HCT116 (cell line): ENCODE measurements around the gene PNMA6E. TPM values are rescaled to one million over a fixed set of nuclear protein-coding genes. Genes with fewer than 3 reads are reported as not detected.

Source experiments
- ATAC-seq: fragments of 200-7000 bp; cut with Tn5 transposase; 2 replicates; pipeline ENCODE4 v1.9.1; 2020; ENCODE audit warnings: mild to moderate bottlenecking, moderate library complexity
- BruUV-seq: library from RNA; stranded (reverse); fragments of 400-500 nt; replicated peaks from 2 replicates; lab custom pipeline; 2021; lab: Mats Ljungman, UMichigan
- CTCF ChIA-PET: fragments of 300-600 bp; sonication (Branson Sonifier 250); formaldehyde crosslinking; loops from one replicate; lab custom pipeline; 2021; ENCODE audit warnings: antibody characterized with exemption; lab: Charles Lee
- POLR2A ChIA-PET: fragments of 300-600, 350-600 bp; sonication (Branson Sonifier 250); formaldehyde crosslinking; loops from one replicate; lab custom pipeline; 2021; ENCODE audit warnings: antibody characterized with exemption; lab: Charles Lee
- RAD21 ChIA-PET, 2 experiments: fragments of 300-600 bp; sonication (Branson Sonifier 250); formaldehyde crosslinking; loops; one replicate each; lab custom pipeline; 2023; ENCODE audit warnings: low total read pairs in 2 of 2; ENCODE audit not compliant: uncharacterized antibody in 2 of 2, unreplicated experiment in 2 of 2, low non-redundant PET in 1 of 2; lab: Charles Lee
- DNase-seq: peaks from one replicate; pipeline ENCODE4 v3.0.0-alpha.2; 2010; ENCODE audit warnings: low read depth, low spot score
- H2AFZ ChIP-seq: fragments of 200-600 bp; shearing (Covaris generic), sonication (generic); 2 replicates; pipeline ENCODE4 v1.6.1; 2017; ENCODE audit warnings: low read depth, mixed run types, mixed read lengths, antibody characterized with exemption, low read length; ENCODE audit not compliant: poor library complexity, severe bottlenecking
- H3K27ac ChIP-seq: 2 replicates; pipeline ENCODE4 v1.5.1; 2012; ENCODE audit warnings: low read depth, low read length
- H3K27me3 ChIP-seq: fragments of 200-600 bp; sonication (generic); 2 replicates; pipeline ENCODE4 v1.6.1; 2016; ENCODE audit warnings: mixed run types, low read length, mixed read lengths; ENCODE audit not compliant: insufficient read depth
- H3K36me3 ChIP-seq, 2 experiments: fragments of 200-500 bp in 1 of 2; fragments of 200-600 bp in 1 of 2; sonication (Bioruptor generic) in 1 of 2; sonication (generic) in 1 of 2; 2 replicates each; pipeline versions ENCODE4 v1.5.1 to v1.6.1; 2014 to 2016; ENCODE audit warnings: low read length in 2 of 2, inconsistent platforms in 1 of 2, mixed read lengths in 1 of 2, mixed run types in 1 of 2; ENCODE audit not compliant: insufficient read depth in 2 of 2, control insufficient read depth in 1 of 2
- H3K4me1 ChIP-seq, 2 experiments: fragments of 200-600 bp in 1 of 2; sonication (generic) in 1 of 2; 2 replicates each; pipeline versions ENCODE4 v1.5.1 to v1.6.1; 2012 to 2017; ENCODE audit warnings: low read length in 2 of 2, inconsistent platforms in 1 of 2, mild to moderate bottlenecking in 1 of 2, mixed read lengths in 1 of 2, mixed run types in 1 of 2, moderate library complexity in 1 of 2; ENCODE audit not compliant: insufficient read depth in 2 of 2, control insufficient read depth in 1 of 2
- H3K4me2 ChIP-seq: fragments of 200-600 bp; sonication (generic); 2 replicates; pipeline ENCODE4 v1.6.1; 2017; ENCODE audit warnings: mixed run types, low read length, mixed read lengths
- H3K4me3 ChIP-seq, 2 experiments: fragments of 200-600 bp in 1 of 2; sonication (generic) in 1 of 2; replicated peaks in 1 of 2; 2 replicates each; pipeline ENCODE4 v1.5.1; 2011 to 2016; ENCODE audit warnings: low read length in 2 of 2, control low read depth in 1 of 2, low read depth in 1 of 2, mild to moderate bottlenecking in 1 of 2, mixed read lengths in 1 of 2, mixed run types in 1 of 2
- H3K79me2 ChIP-seq: fragments of 200-600 bp; sonication (generic); 2 replicates; pipeline ENCODE4 v1.6.1; 2017; ENCODE audit warnings: mild to moderate bottlenecking, mixed run types, low read length, moderate library complexity, mixed read lengths; ENCODE audit not compliant: insufficient read depth
- H3K9ac ChIP-seq: fragments of 200-600 bp; sonication (generic); 2 replicates; pipeline ENCODE4 v1.6.1; 2016; ENCODE audit warnings: low read length, mixed read lengths
- H3K9me2 ChIP-seq: fragments of 200-600 bp; sonication (generic), shearing (Covaris generic); 2 replicates; pipeline ENCODE4 v1.6.1; 2017; ENCODE audit warnings: mixed run types, mild to moderate bottlenecking, moderate library complexity; ENCODE audit not compliant: insufficient read depth
- H3K9me3 ChIP-seq, 2 experiments: fragments of 200-500 bp in 1 of 2; fragments of 200-600 bp in 1 of 2; sonication (Bioruptor generic) in 1 of 2; sonication (generic) in 1 of 2; 2 replicates each; pipeline ENCODE4 v1.6.1; 2014 to 2017; ENCODE audit warnings: low read length in 2 of 2, mixed read lengths in 2 of 2, inconsistent platforms in 1 of 2, low read depth in 1 of 2, mild to moderate bottlenecking in 1 of 2, mixed run types in 1 of 2, moderate library complexity in 1 of 2; ENCODE audit not compliant: control insufficient read depth in 1 of 2, insufficient read depth in 1 of 2
- H4K20me1 ChIP-seq: fragments of 200-600 bp; sonication (generic), shearing (Covaris generic); 2 replicates; pipeline ENCODE4 v1.6.1; 2017; ENCODE audit warnings: mixed run types, mild to moderate bottlenecking, moderate library complexity; ENCODE audit not compliant: insufficient read depth
- CTCF ChIP-seq, 3 experiments: fragments of 200-600 bp in 1 of 3; sonication (generic) in 1 of 3; IDR thresholded peaks in 2 of 3; conservative IDR thresholded peaks in 1 of 3; 2 replicates each; pipeline ENCODE4 v1.5.1; 2012 to 2017; ENCODE audit warnings: low read depth in 2 of 3, low read length in 2 of 3, antibody characterized with exemption in 1 of 3, borderline replicate concordance in 1 of 3, control low read depth in 1 of 3, mild to moderate bottlenecking in 1 of 3, mixed read lengths in 1 of 3, mixed run types in 1 of 3, moderate library complexity in 1 of 3; ENCODE audit not compliant: insufficient read depth in 1 of 3
- ELF1 ChIP-seq: IDR thresholded peaks from 2 replicates; pipeline ENCODE4 v1.6.1; 2012; ENCODE audit warnings: low read depth, borderline replicate concordance
- FOSL1 ChIP-seq: IDR thresholded peaks from 2 replicates; pipeline ENCODE4 v1.6.1; 2012; ENCODE audit warnings: low read depth
- JUND ChIP-seq: IDR thresholded peaks from 2 replicates; pipeline ENCODE4 v1.6.1; 2012
- POLR2A ChIP-seq: IDR thresholded peaks from 2 replicates; pipeline ENCODE4 v1.7.0; 2011; ENCODE audit warnings: borderline replicate concordance; ENCODE audit not compliant: insufficient read depth, insufficient read length; ENCODE audit errors: extremely low read depth
- POLR2AphosphoS5 ChIP-seq: IDR thresholded peaks from 2 replicates; pipeline ENCODE4 v1.6.1; 2011; ENCODE audit warnings: mild to moderate bottlenecking, low read depth, low read length, moderate library complexity
- REST ChIP-seq: IDR thresholded peaks from 2 replicates; pipeline ENCODE4 v1.6.1; 2012; ENCODE audit warnings: low read depth
- SRF ChIP-seq: IDR thresholded peaks from 2 replicates; pipeline ENCODE4 v1.6.1; 2012; ENCODE audit warnings: low read depth
- YY1 ChIP-seq: IDR thresholded peaks from 2 replicates; pipeline ENCODE4 v1.6.1; 2011; ENCODE audit warnings: low read length, low read depth, moderate library complexity, mild to moderate bottlenecking; ENCODE audit not compliant: insufficient replicate concordance; ENCODE audit errors: extremely low read depth
- ZFX ChIP-seq: fragments of 450-650 bp; IDR thresholded peaks from 2 replicates; pipeline ENCODE4 v1.6.1; 2017
- ZNF274 ChIP-seq: fragments of 200-500 bp; sonication (Bioruptor generic); IDR thresholded peaks from 2 replicates; pipeline ENCODE4 v1.6.1; 2014; ENCODE audit warnings: mild to moderate bottlenecking, low read depth, low read length, inconsistent platforms
- intact Hi-C: fragments of 100-400 bp; cut with micrococcal nuclease; formaldehyde crosslinking; loops from 2 replicates; pipeline ENCODE4 v1.10.0; 2022
- total RNA-seq: library from RNA; stranded (reverse); gene quantifications from one replicate; pipeline ENCODE4 v1.2.1, GENCODE V29; 2021; ENCODE audit not compliant: unreplicated experiment
- TF ChIP-seq, protein P1 (sequence below): IDR thresholded peaks from 2 replicates; pipeline ENCODE4 v1.6.1; 2012

The PNMA6E gene
- total RNA-seq, 1 experiment from 2014 or later: not detected

- Histone ChIP-seq H3K27me3 (no peaks in the 10 kb centered on the region), H3K79me2 (no peaks in the 10 kb centered on the region), H3K9me2 (no peaks in the 10 kb centered on the region), H3K4me1 (peaks cover 0 to 7% of the 10 kb centered on the region in 2 experiments; a peak in 1 of 4 replicates), H3K36me3 (no peaks in the 10 kb centered on the region), H3K4me3 (no peak overlapping the region), H3K27ac (no peak overlapping the region), H3K4me2 (no peak overlapping the region), H3K9me3 (no peaks in the 10 kb centered on the region), H2AFZ (no peak overlapping the region), H4K20me1 (no peaks in the 10 kb centered on the region), H3K9ac (no peak overlapping the region)
- DNase-seq (no peak), ATAC-seq (no peak)
- no TSS peak for BruUV-seq
- intact Hi-C loops: no loop called here
- RAD21 ChIA-PET: no interaction called here
- POLR2A ChIA-PET: no interaction called here
- TF ChIP-seq POLR2AphosphoS5 (no peak), ZFX (no peak), ELF1 (no peak), FOSL1 (no peak), REST (no peak), SRF (no peak), YY1 (no peak), CTCF (IDR thresholded peaks at IDR 0.05 in 2 of 3, conservative IDR thresholded peaks at IDR 0.05 in 1 of 3; ENCODE audit: borderline replicate concordance in 1 of 3, insufficient read depth in 1 of 3, low read depth in 2 of 3, low read length in 2 of 3) (no peak), JUND (no peak), POLR2A (no peak), ZNF274 (no peak)
- TF ChIP-seq, protein P1, sequence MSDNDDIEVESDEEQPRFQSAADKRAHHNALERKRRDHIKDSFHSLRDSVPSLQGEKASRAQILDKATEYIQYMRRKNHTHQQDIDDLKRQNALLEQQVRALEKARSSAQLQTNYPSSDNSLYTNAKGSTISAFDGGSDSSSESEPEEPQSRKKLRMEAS: no peak
- CTCF ChIA-PET: no interaction called here
Measured at GRCh38 chrX:153445106-153445855, 44.1 kb upstream of the PNMA6E start.
